H9 (cell line): ENCODE data around the gene SLC25A26. TPM values are rescaled to one million over a fixed set of nuclear protein-coding genes. Genes with fewer than 3 reads are reported as not detected.

ENCODE experiments used
- DNase-seq: peaks from one replicate; pipeline ENCODE4 v3.0.0-alpha.2; 2017
- H2AFZ ChIP-seq: one replicate; pipeline ENCODE4 v1.6.1; 2013; ENCODE audit warnings: mild to moderate bottlenecking, low read length, control low read depth, moderate library complexity
- H2AK5ac ChIP-seq: 2 replicates; pipeline ENCODE4 v1.6.1; 2013; ENCODE audit warnings: low read length, control low read depth, mixed read lengths; ENCODE audit not compliant: insufficient read length
- H2BK120ac ChIP-seq: one replicate; pipeline ENCODE4 v1.6.1; 2013; ENCODE audit warnings: low read depth, mild to moderate bottlenecking, low read length, control low read depth, inconsistent platforms; ENCODE audit not compliant: poor library complexity, severe bottlenecking
- H2BK12ac ChIP-seq: 2 replicates; pipeline ENCODE4 v1.6.1; 2013; ENCODE audit warnings: low read length, control low read depth, mixed read lengths, low read depth; ENCODE audit not compliant: insufficient read length
- H2BK15ac ChIP-seq: 2 replicates; pipeline ENCODE4 v1.6.1; 2013; ENCODE audit warnings: low read depth, low read length, control low read depth
- H2BK20ac ChIP-seq: one replicate; pipeline ENCODE4 v1.6.1; 2013; ENCODE audit warnings: low read depth, mild to moderate bottlenecking, low read length, control low read depth, inconsistent platforms; ENCODE audit not compliant: poor library complexity, severe bottlenecking
- H2BK5ac ChIP-seq: 2 replicates; pipeline ENCODE4 v1.6.1; 2013; ENCODE audit warnings: low read length, control low read depth, mixed read lengths; ENCODE audit not compliant: insufficient read length
- H3K14ac ChIP-seq: 2 replicates; pipeline ENCODE4 v1.6.1; 2013; ENCODE audit warnings: low read length, control low read depth; ENCODE audit not compliant: insufficient read depth
- H3K18ac ChIP-seq: 2 replicates; pipeline ENCODE4 v1.6.1; 2013; ENCODE audit warnings: low read depth, mild to moderate bottlenecking, mixed read lengths, low read length, control low read depth; ENCODE audit not compliant: insufficient read length
- H3K23ac ChIP-seq: 2 replicates; pipeline ENCODE4 v1.6.1; 2013; ENCODE audit warnings: low read length, control low read depth, mixed read lengths, low read depth; ENCODE audit not compliant: insufficient read length
- H3K23me2 ChIP-seq: 2 replicates; pipeline ENCODE4 v1.6.1; 2013; ENCODE audit warnings: low read depth, mild to moderate bottlenecking, mixed read lengths, low read length, control low read depth; ENCODE audit not compliant: insufficient read length, poor library complexity, severe bottlenecking
- H3K27ac ChIP-seq: 2 replicates; pipeline ENCODE4 v1.5.1; 2013; ENCODE audit warnings: low read length, control low read depth, mixed read lengths, low read depth; ENCODE audit not compliant: insufficient read length
- H3K27me3 ChIP-seq: 2 replicates; pipeline ENCODE4 v1.6.1; 2013; ENCODE audit warnings: low read length, control low read depth, inconsistent platforms; ENCODE audit not compliant: insufficient read depth
- H3K4ac ChIP-seq: 2 replicates; pipeline ENCODE4 v1.6.1; 2013; ENCODE audit warnings: low read depth, mild to moderate bottlenecking, control low read depth, inconsistent platforms, low read length, moderate library complexity
- H3K4me1 ChIP-seq: 2 replicates; pipeline ENCODE4 v1.6.1; 2013; ENCODE audit warnings: low read length, control low read depth, inconsistent platforms; ENCODE audit not compliant: insufficient read depth
- H3K4me2 ChIP-seq: 2 replicates; pipeline ENCODE4 v1.6.1; 2013; ENCODE audit warnings: low read length, control low read depth, mixed read lengths; ENCODE audit not compliant: insufficient read length, insufficient read depth
- H3K56ac ChIP-seq: 2 replicates; pipeline ENCODE4 v1.6.1; 2013; ENCODE audit warnings: low read depth, mild to moderate bottlenecking, mixed read lengths, low read length, control low read depth; ENCODE audit not compliant: insufficient read length
- H3K79me1 ChIP-seq: 2 replicates; pipeline ENCODE4 v1.6.1; 2013; ENCODE audit warnings: low read depth, mild to moderate bottlenecking, moderate library complexity, low read length, control low read depth, inconsistent platforms; ENCODE audit not compliant: insufficient read depth, poor library complexity, severe bottlenecking
- H3K79me2 ChIP-seq: 2 replicates; pipeline ENCODE4 v1.6.1; 2013; ENCODE audit warnings: low read length, control low read depth, inconsistent platforms; ENCODE audit not compliant: insufficient read depth
- H3K9ac ChIP-seq: 2 replicates; pipeline ENCODE4 v1.6.1; 2013; ENCODE audit warnings: low read length, control low read depth, mixed read lengths; ENCODE audit not compliant: insufficient read length; ENCODE audit errors: extremely low read depth
- H3K9me3 ChIP-seq: one replicate; pipeline ENCODE4 v1.6.1; 2013; ENCODE audit warnings: low read depth, low read length, inconsistent platforms; ENCODE audit not compliant: control insufficient read depth
- H3T11ph ChIP-seq: one replicate; pipeline ENCODE4 v1.6.1; 2013; ENCODE audit warnings: mild to moderate bottlenecking, low read length, control low read depth, inconsistent platforms
- H4K20me1 ChIP-seq: one replicate; pipeline ENCODE4 v1.6.1; 2013; ENCODE audit not compliant: control insufficient read depth, insufficient read length, insufficient read depth
- H4K5ac ChIP-seq: 2 replicates; pipeline ENCODE4 v1.6.1; 2013; ENCODE audit warnings: low read depth, mild to moderate bottlenecking, mixed read lengths, low read length, control low read depth; ENCODE audit not compliant: insufficient read length
- H4K8ac ChIP-seq: replicated peaks from 2 replicates; pipeline ENCODE4 v1.6.1; 2013; ENCODE audit warnings: low read length, control low read depth, mixed read lengths, low read depth; ENCODE audit not compliant: insufficient read length
- H4K91ac ChIP-seq: 2 replicates; pipeline ENCODE4 v1.6.1; 2013; ENCODE audit warnings: low read depth, mild to moderate bottlenecking, moderate library complexity, mixed read lengths, low read length, control low read depth; ENCODE audit not compliant: insufficient read length
- H3K27ac Mint-ChIP-seq, 3 experiments: 2 replicates in 2 of 3; 3 replicates in 1 of 3; pipeline ENCODE4 v1.8.0; 2020 to 2021; ENCODE audit warnings: mixed read lengths in 3 of 3, mild to moderate bottlenecking in 1 of 3, moderate library complexity in 1 of 3
- H3K27me3 Mint-ChIP-seq: 2 replicates; pipeline ENCODE4 v1.8.0; 2021; ENCODE audit warnings: low read depth, mild to moderate bottlenecking, moderate library complexity, mixed read lengths
- H3K36me3 Mint-ChIP-seq, 3 experiments: 2 replicates in 2 of 3; 3 replicates in 1 of 3; pipeline ENCODE4 v1.8.0; 2020 to 2021; ENCODE audit warnings: low read depth in 3 of 3, mixed read lengths in 3 of 3; ENCODE audit not compliant: insufficient read depth in 1 of 3
- H3K4me1 Mint-ChIP-seq, 2 experiments: 2 replicates each; pipeline ENCODE4 v1.8.0; 2020; ENCODE audit warnings: mixed read lengths in 2 of 2
- H3K4me3 Mint-ChIP-seq, 2 experiments: 2 replicates in 1 of 2; 3 replicates in 1 of 2; pipeline ENCODE4 v1.8.0; 2020 to 2021; ENCODE audit warnings: mild to moderate bottlenecking in 2 of 2, mixed read lengths in 2 of 2, moderate library complexity in 1 of 2
- H3K9me3 Mint-ChIP-seq, 2 experiments: 2 replicates in 1 of 2; 3 replicates in 1 of 2; pipeline ENCODE4 v1.8.0; 2020; ENCODE audit warnings: mild to moderate bottlenecking in 2 of 2, mixed read lengths in 2 of 2, moderate library complexity in 1 of 2
- WGBS: extraction: QIAGEN DNeasy Blood & Tissue Kit; methylation state at CpG from one replicate; pipeline ENCODE4 v1.1.7; 2013; ENCODE audit warnings: missing lambda C conversion rate, low lambda C conversion rate, mixed read lengths; ENCODE audit not compliant: insufficient read length; ENCODE audit errors: extremely low coverage; 5-methylcytosine and 5-hydroxymethylcytosine counted together
- total RNA-seq: library from RNA; stranded (reverse); gene quantifications from 2 replicates; pipeline ENCODE4 v1.2.1, GENCODE V29; 2021
- TF ChIP-seq, protein P1 (sequence below): fragments of 200-600 bp; sonication (generic); conservative IDR thresholded peaks from 3 replicates; pipeline ENCODE4 v1.8.0; 2021; ENCODE audit warnings: antibody characterized with exemption, mild to moderate bottlenecking

Gene SLC25A26
- total RNA-seq, 1 experiment from 2014 or later, result 30.2 TPM

DNA sequence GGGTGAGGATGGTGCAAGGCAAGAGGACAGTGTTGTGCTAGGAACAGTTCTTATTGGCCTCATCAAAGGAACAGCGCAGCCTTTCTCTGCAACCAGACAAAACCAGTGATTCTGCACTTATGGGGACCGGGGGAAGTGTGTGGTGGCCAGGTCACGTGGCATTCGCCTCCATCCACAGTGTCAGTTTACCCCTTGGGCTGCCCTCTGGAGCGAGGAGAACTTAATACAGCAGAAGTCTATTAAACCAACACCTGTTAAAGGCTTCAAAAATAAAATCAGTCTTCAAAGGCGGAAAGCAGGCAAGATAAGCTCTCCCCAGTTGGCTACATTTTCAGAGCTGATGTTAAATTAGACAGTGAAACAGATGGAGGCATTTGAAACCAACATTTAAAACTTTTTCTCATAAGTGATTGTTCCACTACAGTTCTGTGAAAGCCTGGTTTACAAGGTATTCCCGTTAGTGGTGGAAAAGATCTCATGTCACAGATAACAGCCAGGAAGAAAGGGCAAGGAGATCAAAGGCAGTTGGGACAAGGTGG lies 204.8 kb downstream of the SLC25A26 start:
- Histone ChIP-seq H3K79me2 (peaks cover 35% of the 10 kb centered on the region), H3K27ac (no peak overlapping the region)

More for the DNA sequence above, 204.8 kb downstream of the SLC25A26 start:
- Histone ChIP-seq H4K91ac (no peak overlapping the region), H2BK15ac (no peak overlapping the region), H3K9ac (no peak overlapping the region), H4K5ac (no peak overlapping the region), H3K4me1 (peaks cover 14% of the 10 kb centered on the region), H2AK5ac (no peak overlapping the region), H3K4me2 (no peak overlapping the region), H4K20me1 (no peaks in the 10 kb centered on the region), H3K18ac (no peak overlapping the region), H3K27me3 (no peaks in the 10 kb centered on the region), H3K23ac (no peak overlapping the region), H2BK20ac (no peak overlapping the region), H3K23me2 (no peaks in the 10 kb centered on the region), H2AFZ (no peak overlapping the region), H2BK5ac (no peak overlapping the region), H3K9me3 (peaks cover 15% of the 10 kb centered on the region), H3T11ph (no peak overlapping the region), H3K14ac (no peak overlapping the region), H3K56ac (no peak overlapping the region), H2BK12ac (no peak overlapping the region), H3K4ac (no peak overlapping the region), H2BK120ac (no peak overlapping the region), H3K79me1 (peaks cover 29% of the 10 kb centered on the region), H4K8ac (no peak overlapping the region)
- TF ChIP-seq, protein P1, sequence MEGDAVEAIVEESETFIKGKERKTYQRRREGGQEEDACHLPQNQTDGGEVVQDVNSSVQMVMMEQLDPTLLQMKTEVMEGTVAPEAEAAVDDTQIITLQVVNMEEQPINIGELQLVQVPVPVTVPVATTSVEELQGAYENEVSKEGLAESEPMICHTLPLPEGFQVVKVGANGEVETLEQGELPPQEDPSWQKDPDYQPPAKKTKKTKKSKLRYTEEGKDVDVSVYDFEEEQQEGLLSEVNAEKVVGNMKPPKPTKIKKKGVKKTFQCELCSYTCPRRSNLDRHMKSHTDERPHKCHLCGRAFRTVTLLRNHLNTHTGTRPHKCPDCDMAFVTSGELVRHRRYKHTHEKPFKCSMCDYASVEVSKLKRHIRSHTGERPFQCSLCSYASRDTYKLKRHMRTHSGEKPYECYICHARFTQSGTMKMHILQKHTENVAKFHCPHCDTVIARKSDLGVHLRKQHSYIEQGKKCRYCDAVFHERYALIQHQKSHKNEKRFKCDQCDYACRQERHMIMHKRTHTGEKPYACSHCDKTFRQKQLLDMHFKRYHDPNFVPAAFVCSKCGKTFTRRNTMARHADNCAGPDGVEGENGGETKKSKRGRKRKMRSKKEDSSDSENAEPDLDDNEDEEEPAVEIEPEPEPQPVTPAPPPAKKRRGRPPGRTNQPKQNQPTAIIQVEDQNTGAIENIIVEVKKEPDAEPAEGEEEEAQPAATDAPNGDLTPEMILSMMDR, result no peak
- H3K4me3 Mint-ChIP-seq, result no peak overlapping the region
- no peak for DNase-seq
- H3K9me3 Mint-ChIP-seq, result peaks cover 36 to 40% of the 10 kb centered on the region in 2 experiments
- no peak overlapping the region for H3K27ac Mint-ChIP-seq
- no CpG with 5 or more reads among the region's 7 CpGs for WGBS
- no peaks in the 10 kb centered on the region; the same call in 1 of the 2 replicates for H3K27me3 Mint-ChIP-seq
- H3K36me3 Mint-ChIP-seq, result peaks cover 45 to 79% (median 63%) of the 10 kb centered on the region in 3 experiments
- H3K4me1 Mint-ChIP-seq, result peaks cover 50 to 51% of the 10 kb centered on the region in 2 experiments
